ENCODE measurements around the gene BCS1L. TPM values are rescaled to one million over a fixed set of nuclear protein-coding genes. Genes with fewer than 3 reads are reported as not detected.
A peak's percentile ranks its signal among the peaks of the same experiment; 100 is the strongest.

BCS1L gene
- total RNA-seq (2011; cell fraction: chromatin; rRNA removed; ENCODE audit: low replicate concordance): 85.6 and 126 TPM in 2 replicates
- 75.8 and 79.0 TPM in 2 replicates for total RNA-seq (2011; cell fraction: nucleolus; rRNA removed)
- 81.7 and 82.7 TPM in 2 replicates for total RNA-seq (2011; cell fraction: nucleoplasm; rRNA removed)
- total RNA-seq (2014; rRNA removed): 41.1 and 43.6 TPM in 2 replicates
- 33.9 and 37.6 TPM in 2 replicates for total RNA-seq (2014; rRNA removed; fragmentation: Illumina TruSeq; extraction: Trizol)
- 43.8 and 46.9 TPM in 2 replicates for total RNA-seq (2015; rRNA removed; fragmentation: Illumina TruSeq; extraction: Trizol)
- 52.6 and 56.7 TPM in 2 replicates for total RNA-seq (2021)
- 55.1 and 56.7 TPM in 2 replicates for polyA plus RNA-seq (2011; rRNA removed)
- polyA plus RNA-seq (2011; cell fraction: cytosol; rRNA removed): 69.3 and 108 TPM in 2 replicates
- 162 and 234 TPM in 2 replicates for polyA plus RNA-seq (2011; cell fraction: nucleus; rRNA removed)
- 40.2 and 56.5 TPM in 2 replicates for polyA plus RNA-seq (2012)
- polyA plus RNA-seq (2014; fragmentation: Illumina TruSeq; extraction: Trizol): 48.0 and 61.3 TPM in 2 replicates
- polyA plus RNA-seq (2014; fragmentation: Nextera tagmentation; extraction: Ambion mirVana): 100 to 1,000 TPM in 1 of 2 experiments, 10 to 100 TPM in 1; 83.2 to 103 TPM
- 64.8 and 72.7 TPM in 2 replicates for polyA plus RNA-seq (2014; rRNA removed)
- polyA minus RNA-seq (2011; rRNA and poly(A)+ RNA removed): 31.4 and 41.5 TPM in 2 replicates
- 16.0 and 28.2 TPM in 2 replicates for polyA minus RNA-seq (2011; cell fraction: cytosol; rRNA and poly(A)+ RNA removed)
- 27.7 and 35.0 TPM in 2 replicates for polyA minus RNA-seq (2011; cell fraction: nucleus; rRNA and poly(A)+ RNA removed)
- Bru-seq, nascent RNA: percentile 82 among the genes with signal in this experiment
- percentile 76 among the genes with signal in this experiment for BruChase-seq, experiment 1, labeled RNA remaining after a 2-hour chase
- BruChase-seq, experiment 2, labeled RNA remaining after a 6-hour chase: percentile 78 among the genes with signal in this experiment
- long read RNA-seq, experiment 1, transcript BCS1L-212 (9 exons, 1,483 nt): minor isoform, 5 of 101 reads
- long read RNA-seq, experiment 1, transcript BCS1L-201 (8 exons, 1,454 nt): major isoform, 34 of 101 reads
- long read RNA-seq, experiment 1, transcript BCS1L-203 (9 exons, 1,525 nt): minor isoform, 6 of 101 reads
- long read RNA-seq, experiment 1, partial matches to known transcripts: 22 of 101 reads
- long read RNA-seq, experiment 1, other reads (novel, unspliced or antisense): 24 of 101 reads
- long read RNA-seq, experiment 2, partial matches to known transcripts: 21 of 51 reads
- long read RNA-seq, experiment 2, other reads (novel, unspliced or antisense): 14 of 51 reads
- long read RNA-seq, experiment 3, transcript BCS1L-203 (9 exons, 1,525 nt): minor isoform, 6 of 69 reads
- long read RNA-seq, experiment 3, transcript BCS1L-204 (9 exons, 1,584 nt): minor isoform, 6 of 69 reads
- long read RNA-seq, experiment 3, transcript BCS1L-201 (8 exons, 1,454 nt): major isoform, 24 of 69 reads
- long read RNA-seq, experiment 3, partial matches to known transcripts: 12 of 69 reads
- long read RNA-seq, experiment 3, other reads (novel, unspliced or antisense): 16 of 69 reads

GRCh38 chr2:218659258-218659987, at the start of gene BCS1L, which contains the start of gene ZNF142:
Gene BCS1L, plus strand, starts transcription at chr2:218659683. Its CDS starts 1,305 bp downstream, at chr2:218660988.
Gene ZNF142, minus strand, starts transcription at chr2:218659623. Its CDS starts 3,194 bp downstream, at chr2:218656429.
- FAIRE-seq: peak; percentile 96
- ATAC-seq: peak; percentile 97
- POLR2A ChIA-PET: interaction anchor here (0.6 to 1.9 kb wide), 10 partner anchors 8 to 182 kb away, joined by 3 to 10 read pairs (median 4); partner anchors contain the start of genes RNF25 and STK36
- peak within 1 kb of the TSS; percentile 84 for H2AFZ ChIP-seq (ENCODE audit: low read depth, low read length)
- CTCF ChIA-PET (ENCODE audit: low intra/inter-chr PET ratio): interaction anchor here (1.8 to 3.1 kb wide), 2 partner anchors 28 to 188 kb away, joined by 8 to 32 read pairs; no protein-coding TSS in a partner anchor
- peaks cover 32% of the 10 kb centered on the region for H3K79me2 ChIP-seq (ENCODE audit: control insufficient read depth, insufficient read depth, low read length)
- peak within 1 kb of the TSS; percentile 99 for H3K4me2 ChIP-seq (ENCODE audit: insufficient read depth, low read length)
- no peaks in the 10 kb centered on the region for H3K27me3 ChIP-seq (ENCODE audit: control insufficient read depth in 2 of 2, insufficient read depth in 2 of 2, low read length in 2 of 2)
- BruUV-seq (replicated peaks): no TSS peak
- intact Hi-C loops (cut with micrococcal nuclease): loop anchor here (2.0 kb wide), 1 partner anchor 187 kb away; no protein-coding TSS in a partner anchor
- H3K9me3 ChIP-seq (replicated peaks; ENCODE audit: control insufficient read depth, insufficient read depth, low read depth, low read length): no peaks in the 10 kb centered on the region
- no peaks in the 10 kb centered on the region for H4K20me1 ChIP-seq (replicated peaks; ENCODE audit: control insufficient read depth, insufficient read depth, low read length)
- H3K4me1 ChIP-seq (replicated peaks in 1 of 2; ENCODE audit: control insufficient read depth in 2 of 2, insufficient read depth in 2 of 2, low read length in 2 of 2): peaks cover 6 to 17% of the 10 kb centered on the region in 2 experiments; a peak in 3 of 5 replicates
- WGBS (ENCODE audit: insufficient coverage, low coverage, missing lambda C conversion rate): 0% methylated on average over 40 of the region's 49 CpGs
- H3K9ac ChIP-seq (ENCODE audit: insufficient read depth in 1 of 2, low read depth in 2 of 2, low read length in 2 of 2): peak within 1 kb of the TSS; percentile 91 to 96
- H3K36me3 ChIP-seq (ENCODE audit: control insufficient read depth, insufficient read depth, low read length): peaks cover 71% of the 10 kb centered on the region; the same call in 2 of the 3 replicates
- in situ Hi-C loops (cut with MboI): no loop called here
- H3K27ac ChIP-seq (ENCODE audit: extremely low read depth, low read depth, low read length): peak within 1 kb of the TSS; percentile 73
- peak within 1 kb of the TSS; percentile 61 for H3K4me3 ChIP-seq
- H3K9me1 ChIP-seq (ENCODE audit: control insufficient read depth, insufficient read depth, low read length): peaks cover 7% of the 10 kb centered on the region
- peak; percentile 87 to 94 (median 88) for DNase-seq (ENCODE audit: extremely low read depth in 1 of 4, low spot score in 3 of 4)
- TF ChIP-seq ETV6 (IDR thresholded peaks at IDR 0.05; ENCODE audit: borderline replicate concordance in 1 of 2, low read depth in 2 of 2, low read length in 1 of 2) (peak in 1 of 2 experiments; percentile 62; a peak in 1 of 4 replicates), ETV6 (CRISPR knock-in tag; IDR thresholded peaks at IDR 0.05; ENCODE audit: borderline replicate concordance) (no peak), TAF7 (tag; IDR thresholded peaks at IDR 0.05) (no peak), E2F3 (CRISPR knock-in tag; IDR thresholded peaks at IDR 0.05) (no peak), MCM2 (IDR thresholded peaks at IDR 0.05; ENCODE audit: low read depth) (no peak), PPARD (CRISPR knock-in tag; IDR thresholded peaks at IDR 0.05) (no peak), HCFC1 (IDR thresholded peaks at IDR 0.05; ENCODE audit: low read depth, low read length) (peak; percentile 65), ZNF124 (CRISPR knock-in tag; IDR thresholded peaks at IDR 0.05) (no peak), SNRNP70 (optimal IDR thresholded peaks at IDR 0.05; ENCODE audit: low read depth, low read length) (no peak), HLTF (IDR thresholded peaks at IDR 0.05) (no peak), ZNF395 (CRISPR knock-in tag; IDR thresholded peaks at IDR 0.05) (no peak), SMARCE1 (IDR thresholded peaks at IDR 0.05) (no peak), BACH1 (tag; IDR thresholded peaks at IDR 0.05) (no peak), ILF3 (IDR thresholded peaks at IDR 0.05; ENCODE audit: borderline replicate concordance) (no peak)

Measured in K562 (cell line).